MCF 10A (cell line): ENCODE measurements around the gene PRR13. TPM values are rescaled to one million over a fixed set of nuclear protein-coding genes. Genes with fewer than 3 reads are reported as not detected.
A peak's percentile ranks its signal among the peaks of the same experiment; 100 is the strongest.
"Not testable (repeated sequence)": the region's sequence is repeated elsewhere in the genome, so short reads cannot be mapped to it uniquely, and the experiment has no call there.

Source experiments
- Bru-seq: library from RNA; stranded (reverse); fragments of 400-500 nt; gene quantifications from one replicate; lab custom pipeline; 2021; lab: Mats Ljungman, UMichigan
- BruChase-seq, 2 experiments: library from RNA; stranded (reverse); fragments of 400-500 nt; gene quantifications; one replicate each; lab custom pipeline; 2021; lab: Mats Ljungman, UMichigan
- BruUV-seq: library from RNA; stranded (reverse); fragments of 400-500 nt; replicated peaks from 2 replicates; lab custom pipeline; 2021; lab: Mats Ljungman, UMichigan
- CTCF ChIA-PET: fragments of 300-600 bp; sonication (Branson Sonifier 250); formaldehyde crosslinking; extraction: SDS; loops from one replicate; lab custom pipeline; 2021; ENCODE audit warnings: antibody characterized with exemption, inconsistent platforms; lab: Yijun Ruan, JAX
- POLR2A ChIA-PET: fragments of 300-600, 350-650 bp; sonication (Branson Sonifier 250); formaldehyde crosslinking; extraction: SDS; loops from one replicate; lab custom pipeline; 2020; ENCODE audit warnings: antibody characterized with exemption, inconsistent platforms; lab: Yijun Ruan, JAX
- DNase-seq: peaks from one replicate; pipeline ENCODE4 v3.0.0-alpha.2; 2018; ENCODE audit not compliant: unreplicated experiment
- H3K27ac Mint-ChIP-seq: one replicate; pipeline ENCODE4 v1.8.0; 2022; ENCODE audit warnings: mild to moderate bottlenecking, low read depth, mixed read lengths; ENCODE audit not compliant: unreplicated experiment
- H3K27me3 Mint-ChIP-seq: one replicate; pipeline ENCODE4 v1.8.0; 2022; ENCODE audit warnings: mixed read lengths; ENCODE audit not compliant: insufficient read depth, unreplicated experiment
- H3K36me3 Mint-ChIP-seq: one replicate; pipeline ENCODE4 v1.8.0; 2022; ENCODE audit warnings: mild to moderate bottlenecking, moderate library complexity, mixed read lengths; ENCODE audit not compliant: insufficient read depth, unreplicated experiment
- H3K4me1 Mint-ChIP-seq: one replicate; pipeline ENCODE4 v1.8.0; 2022; ENCODE audit warnings: mixed read lengths; ENCODE audit not compliant: insufficient read depth, unreplicated experiment
- H3K4me3 Mint-ChIP-seq: one replicate; pipeline ENCODE4 v1.8.0; 2022; ENCODE audit warnings: mild to moderate bottlenecking, moderate library complexity, mixed read lengths; ENCODE audit not compliant: unreplicated experiment
- H3K9me3 Mint-ChIP-seq: one replicate; pipeline ENCODE4 v1.8.0; 2022; ENCODE audit warnings: mixed read lengths; ENCODE audit not compliant: unreplicated experiment
- CTCF ChIP-seq: fragments of 200-600 bp; IDR thresholded peaks from one replicate; pipeline ENCODE4 v1.8.0; 2022; ENCODE audit warnings: antibody characterized with exemption, mild to moderate bottlenecking; ENCODE audit not compliant: unreplicated experiment
- intact Hi-C: fragments of 100-400 bp; cut with micrococcal nuclease; formaldehyde crosslinking; loops from 2 replicates; pipeline ENCODE4 v1.14.1; 2022
- long read RNA-seq: library from polyadenylated mRNA; stranded (forward); transcript quantifications from one replicate; pipeline ENCODE4 v2.0.0, GENCODE V29; 2022
- total RNA-seq: library from RNA; stranded (reverse); gene quantifications from 2 replicates; pipeline ENCODE4 v1.2.3, GENCODE V29; 2022

Gene PRR13
- 147 and 173 TPM in 2 replicates for total RNA-seq
- Bru-seq, nascent RNA, result percentile 95 among the genes with signal in this experiment
- percentile 99 among the genes with signal in this experiment for BruChase-seq, experiment 1, labeled RNA remaining after a 6-hour chase
- BruChase-seq, experiment 2, labeled RNA remaining after a 2-hour chase, result percentile 97 among the genes with signal in this experiment
- long read RNA-seq, transcript PRR13-202 (4 exons, 1,229 nt), result major isoform, 216 of 280 reads
- long read RNA-seq, transcript PRR13-207 (4 exons, 838 nt), result minor isoform, 7 of 280 reads
- long read RNA-seq, transcript PRR13-209 (4 exons, 625 nt), result minor isoform, 26 of 280 reads
- long read RNA-seq, partial matches to known transcripts, result 16 of 280 reads
- long read RNA-seq, other reads (novel, unspliced or antisense), result 9 of 280 reads

GRCh38 chr12:53441040-53441833 lies at the start of gene PRR13:
TSS of gene PRR13 (plus strand) at chr12:53441734. CDS start at chr12:53442715, 981 bp downstream.
- ChIA-PET POLR2A (interaction anchor here (0.5 to 2.5 kb wide), 30 partner anchors 8 to 1018 kb away, joined by 3 to 37 read pairs (median 4); partner anchors contain the start of genes AAAS, CSAD, MAP3K12 and MYG1), CTCF (interaction anchor here (0.7 to 1.0 kb wide), 3 partner anchors 68 to 253 kb away, joined by 3 to 4 read pairs (median 4); no protein-coding TSS in a partner anchor)
- H3K27me3 Mint-ChIP-seq, result no peaks in the 10 kb centered on the region
- no peaks in the 10 kb centered on the region for H3K9me3 Mint-ChIP-seq
- peaks cover 31% of the 10 kb centered on the region for H3K36me3 Mint-ChIP-seq
- TF ChIP-seq CTCF, result no peak
- DNase-seq, result peak; percentile 99
- peak within 1 kb of the TSS; percentile 95 for H3K4me3 Mint-ChIP-seq
- peak within 1 kb of the TSS; percentile 94 for H3K27ac Mint-ChIP-seq
- H3K4me1 Mint-ChIP-seq, result peaks cover 18% of the 10 kb centered on the region
- TSS peak; percentile 99 for BruUV-seq
- intact Hi-C loops, result no loop called here

GRCh38 chr12:53399896-53400295 lies 41.6 kb upstream of the PRR13 start:
- H3K9me3 Mint-ChIP-seq, result no peaks in the 10 kb centered on the region
- intact Hi-C loops, result no loop called here
- BruUV-seq, result no TSS peak

GRCh38 chr12:53402351-53402750 lies 39.2 kb upstream of the PRR13 start:
- H3K4me3 Mint-ChIP-seq, POLR2A ChIA-PET, intact Hi-C loops, H3K27me3 Mint-ChIP-seq, BruUV-seq, H3K4me1 Mint-ChIP-seq, H3K9me3 Mint-ChIP-seq, DNase-seq, H3K27ac Mint-ChIP-seq: not testable (repeated sequence)
- H3K36me3 Mint-ChIP-seq, result peaks cover 73% of the 10 kb centered on the region
- CTCF ChIA-PET, result interaction anchor here (1.3 to 1.7 kb wide), 3 partner anchors 19 to 79 kb away, joined by 3 to 6 read pairs (median 4); no protein-coding TSS in a partner anchor

More at GRCh38 chr12:53399896-53400295, 41.6 kb upstream of the PRR13 start:
- Mint-ChIP-seq H3K4me1 (peaks cover 6% of the 10 kb centered on the region), H3K36me3 (peaks cover 61% of the 10 kb centered on the region), H3K27ac (peak overlapping the region; percentile 31), H3K27me3 (no peaks in the 10 kb centered on the region), H3K4me3 (no peak overlapping the region)
- no peak for TF ChIP-seq CTCF
- POLR2A ChIA-PET, result interaction anchor here (0.5 to 1.3 kb wide), 3 partner anchors 10 to 101 kb away, joined by 3 to 4 read pairs (median 3); partner anchors contain the start of gene TARBP2
- CTCF ChIA-PET, result interaction anchor here (0.6 to 1.0 kb wide), 3 partner anchors 45 to 329 kb away, joined by 3 to 5 read pairs (median 3); no protein-coding TSS in a partner anchor
- DNase-seq, result peak; percentile 54

GRCh38 chr12:53402871-53403270 lies 38.7 kb upstream of the PRR13 start:
- Mint-ChIP-seq H3K27me3 (no peaks in the 10 kb centered on the region), H3K36me3 (peaks cover 74% of the 10 kb centered on the region), H3K27ac (no peak overlapping the region), H3K9me3 (no peaks in the 10 kb centered on the region), H3K4me1 (peaks cover 6% of the 10 kb centered on the region), H3K4me3 (no peak overlapping the region)
- CTCF ChIA-PET, result interaction anchor here (1.5 kb wide), 1 partner anchor 79 kb away, joined by 3 read pairs; no protein-coding TSS in a partner anchor
- BruUV-seq, result no TSS peak
- POLR2A ChIA-PET, result no interaction called here
- intact Hi-C loops, result no loop called here
- TF ChIP-seq CTCF, result no peak
- DNase-seq, result no peak
